IMR-90 (cell line): ENCODE data around the gene PROM2. TPM values are rescaled to one million over a fixed set of nuclear protein-coding genes. Genes with fewer than 3 reads are reported as not detected.

Experiments used
- ATAC-seq: fragments of 200-7000 bp; cut with Tn5 transposase; 2 replicates; pipeline ENCODE4 v1.9.1; 2020; ENCODE audit warnings: low read depth, mild to moderate bottlenecking, moderate library complexity
- BruUV-seq: library from RNA; stranded (reverse); fragments of 400-500 nt; replicated peaks from 2 replicates; lab custom pipeline; 2021; lab: Mats Ljungman, UMichigan
- CTCF ChIA-PET: fragments of 300-600 bp; formaldehyde crosslinking; extraction: SDS; loops from one replicate; lab custom pipeline; 2021; ENCODE audit warnings: antibody characterized with exemption; lab: Yijun Ruan, JAX
- POLR2A ChIA-PET: fragments of 300-600 bp; sonication (Branson Sonifier 250); formaldehyde crosslinking; loops from one replicate; lab custom pipeline; 2022; ENCODE audit warnings: antibody characterized with exemption; ENCODE audit not compliant: unreplicated experiment; lab: Charles Lee
- DNase-seq: peaks from one replicate; pipeline ENCODE4 v3.0.0; 2013
- H2AFZ ChIP-seq: replicated peaks from 2 replicates; pipeline ENCODE3; 2013; ENCODE audit warnings: low read length, mild to moderate bottlenecking; ENCODE audit not compliant: poor library complexity
- H2AK5ac ChIP-seq: 2 replicates; pipeline ENCODE4 v1.6.1; 2013; ENCODE audit warnings: low read depth, low read length, inconsistent platforms
- H2AK9ac ChIP-seq: replicated peaks from 2 replicates; pipeline ENCODE3; 2013; ENCODE audit warnings: mild to moderate bottlenecking, low read depth, low read length, moderate library complexity; ENCODE audit not compliant: poor library complexity
- H2BK120ac ChIP-seq: 2 replicates; pipeline ENCODE4 v1.6.1; 2013; ENCODE audit warnings: low read depth, low read length, inconsistent platforms
- H2BK15ac ChIP-seq: 3 replicates; pipeline ENCODE4 v1.6.1; 2013; ENCODE audit warnings: low read depth, low read length, inconsistent platforms
- H2BK20ac ChIP-seq: 2 replicates; pipeline ENCODE4 v1.6.1; 2013; ENCODE audit warnings: low read depth, mild to moderate bottlenecking, inconsistent platforms, low read length, moderate library complexity
- H2BK5ac ChIP-seq: 2 replicates; pipeline ENCODE4 v1.6.1; 2013; ENCODE audit warnings: mild to moderate bottlenecking, low read depth, low read length, inconsistent platforms; ENCODE audit not compliant: poor library complexity, severe bottlenecking
- H3K14ac ChIP-seq: replicated peaks from 2 replicates; pipeline ENCODE4 v1.6.1; 2013; ENCODE audit warnings: low read depth, low read length, inconsistent platforms
- H3K18ac ChIP-seq: 2 replicates; pipeline ENCODE4 v1.6.1; 2013; ENCODE audit warnings: low read depth, low read length, control low read depth
- H3K23ac ChIP-seq: 2 replicates; pipeline ENCODE4 v1.6.1; 2013; ENCODE audit warnings: low read depth, low read length, inconsistent platforms
- H3K27ac ChIP-seq: 2 replicates; pipeline ENCODE4 v1.5.1; 2013; ENCODE audit warnings: mild to moderate bottlenecking, control low read depth, low read length; ENCODE audit not compliant: insufficient read depth
- H3K27me3 ChIP-seq: 2 replicates; pipeline ENCODE4 v1.6.1; 2013; ENCODE audit warnings: low read length; ENCODE audit not compliant: control insufficient read depth, insufficient read depth
- H3K36me3 ChIP-seq: 2 replicates; pipeline ENCODE4 v1.6.1; 2013; ENCODE audit warnings: low read length, mixed read lengths; ENCODE audit not compliant: control insufficient read depth, insufficient read depth
- H3K4ac ChIP-seq: 2 replicates; pipeline ENCODE4 v1.6.1; 2013; ENCODE audit warnings: low read depth, low read length, inconsistent platforms
- H3K4me1 ChIP-seq: 2 replicates; pipeline ENCODE4 v1.6.1; 2013; ENCODE audit warnings: low read length, mixed read lengths; ENCODE audit not compliant: control insufficient read depth, insufficient read depth
- H3K4me2 ChIP-seq: 2 replicates; pipeline ENCODE4 v1.6.1; 2013; ENCODE audit warnings: low read depth, mild to moderate bottlenecking, control low read depth, low read length, moderate library complexity
- H3K4me3 ChIP-seq: 2 replicates; pipeline ENCODE4 v1.5.1; 2013; ENCODE audit warnings: low read depth, mild to moderate bottlenecking, control low read depth, low read length, moderate library complexity; ENCODE audit not compliant: insufficient read depth
- H3K56ac ChIP-seq: 2 replicates; pipeline ENCODE4 v1.6.1; 2013; ENCODE audit warnings: low read length, inconsistent platforms; ENCODE audit not compliant: insufficient read depth; ENCODE audit errors: extremely low read depth
- H3K79me1 ChIP-seq, 2 experiments: 2 replicates each; pipeline ENCODE4 v1.6.1; 2013; ENCODE audit warnings: low read length in 2 of 2, inconsistent platforms in 1 of 2, low read depth in 1 of 2
- H3K9ac ChIP-seq: 2 replicates; pipeline ENCODE4 v1.6.1; 2013; ENCODE audit warnings: low read depth, low read length, control low read depth
- H3K9me1 ChIP-seq: 2 replicates; pipeline ENCODE4 v1.6.1; 2013; ENCODE audit warnings: low read length, inconsistent platforms; ENCODE audit not compliant: insufficient read depth
- H3K9me3 ChIP-seq: 2 replicates; pipeline ENCODE4 v1.6.1; 2013; ENCODE audit warnings: low read length; ENCODE audit not compliant: control insufficient read depth, insufficient read depth
- H4K20me1 ChIP-seq: 2 replicates; pipeline ENCODE4 v1.6.1; 2013; ENCODE audit warnings: low read length, inconsistent platforms; ENCODE audit not compliant: insufficient read depth
- H4K5ac ChIP-seq: 2 replicates; pipeline ENCODE4 v1.6.1; 2013; ENCODE audit warnings: mild to moderate bottlenecking, low read depth, low read length, control low read depth
- H4K8ac ChIP-seq, 2 experiments: 2 replicates each; pipeline ENCODE4 v1.6.1; 2013; ENCODE audit warnings: low read depth in 2 of 2, low read length in 2 of 2, control low read depth in 1 of 2, inconsistent platforms in 1 of 2
- H4K91ac ChIP-seq: 2 replicates; pipeline ENCODE4 v1.6.1; 2013; ENCODE audit warnings: low read depth, low read length, inconsistent platforms; ENCODE audit not compliant: insufficient read depth
- BHLHE40 ChIP-seq: fragments of 150-350 bp; IDR thresholded peaks from 2 replicates; pipeline ENCODE4 v1.6.1; 2016; ENCODE audit warnings: mild to moderate bottlenecking, low read depth, low read length
- CEBPB ChIP-seq: IDR thresholded peaks from 2 replicates; pipeline ENCODE4 v1.6.1; 2012; ENCODE audit warnings: low read depth, low read length, improper control_type of control experiment
- CTCF ChIP-seq: conservative IDR thresholded peaks from 2 replicates; pipeline ENCODE4 v1.5.1; 2012; ENCODE audit warnings: mild to moderate bottlenecking, low read depth, low read length, improper control_type of control experiment
- ELK1 ChIP-seq: fragments of 150-350 bp; IDR thresholded peaks from 2 replicates; pipeline ENCODE4 v1.6.1; 2016; ENCODE audit warnings: low read depth, mild to moderate bottlenecking, low read length, moderate library complexity, borderline replicate concordance
- MAZ ChIP-seq: IDR thresholded peaks from 2 replicates; pipeline ENCODE4 v1.6.1; 2012; ENCODE audit warnings: low read depth, mild to moderate bottlenecking, low read length, improper control_type of control experiment, moderate library complexity, borderline replicate concordance
- MXI1 ChIP-seq: IDR thresholded peaks from 2 replicates; pipeline ENCODE4 v1.6.1; 2012; ENCODE audit warnings: low read depth, mild to moderate bottlenecking, low read length, moderate library complexity, borderline replicate concordance
- RAD21 ChIP-seq: IDR thresholded peaks from 2 replicates; pipeline ENCODE4 v1.6.1; 2012; ENCODE audit warnings: low read length, improper control_type of control experiment
- RCOR1 ChIP-seq: IDR thresholded peaks from 2 replicates; pipeline ENCODE4 v1.6.1; 2012; ENCODE audit warnings: mild to moderate bottlenecking, low read length, improper control_type of control experiment; ENCODE audit not compliant: insufficient replicate concordance
- SMC3 ChIP-seq: fragments of 150-350 bp; IDR thresholded peaks from 2 replicates; pipeline ENCODE4 v1.6.1; 2016; ENCODE audit warnings: low read depth, mild to moderate bottlenecking, antibody characterized with exemption, low read length, moderate library complexity
- WGBS, 2 experiments: methylation state at CpG; one replicate each; pipeline versions ENCODE4 v1.1.5 to v1.1.7; 2013; ENCODE audit warnings: missing lambda C conversion rate in 2 of 2; ENCODE audit not compliant: insufficient read length in 1 of 2; ENCODE audit errors: extremely low coverage in 2 of 2; 5-methylcytosine and 5-hydroxymethylcytosine counted together
- dilution Hi-C: fragments of 300-500 bp; cut with HindIII; formaldehyde crosslinking; loops from one replicate; pipeline ENCODE4 v1.14.3; 2018; ENCODE audit warnings: low sequenced_read_pairs; ENCODE audit not compliant: unreplicated experiment
- in situ Hi-C: fragments of 300-500 bp; cut with MboI; formaldehyde crosslinking; loops from 3 replicates; pipeline ENCODE4 v1.14.3; 2019; ENCODE audit warnings: low sequenced_read_pairs, inconsistent platforms, mixed read lengths
- intact Hi-C: fragments of 100-400 bp; cut with micrococcal nuclease; formaldehyde crosslinking; loops from 2 replicates; pipeline ENCODE4 v1.10.0; 2022
- polyA plus RNA-seq, 3 experiments: library from polyadenylated mRNA; depleted of rRNA; stranded (reverse); fragments of >200 nt; gene quantifications; 2 replicates each; pipeline ENCODE4 v1.2.3, GENCODE V29; 2012; ENCODE audit warnings: low replicate concordance in 1 of 3
- total RNA-seq: library from RNA; depleted of rRNA; stranded (reverse); fragments of >200 nt; gene quantifications from 2 replicates; pipeline ENCODE4 v1.2.3, GENCODE V29; 2012

Gene PROM2
- total and polyA plus RNA-seq, 2 of the 4 experiments (the other 2 are of a cell fraction): 0.26 TPM; not detected in 1

- H2BK5ac ChIP-seq: no peak overlapping the region
- in situ Hi-C loops (no loop called here), intact Hi-C loops (no loop called here), dilution Hi-C loops (no loop called here)
- H3K9me3 ChIP-seq: no peaks in the 10 kb centered on the region
- BruUV-seq: no TSS peak
- no peaks in the 10 kb centered on the region for H3K36me3 ChIP-seq
- no peak overlapping the region for H4K91ac ChIP-seq
- H3K27ac ChIP-seq: no peak overlapping the region
- H3K14ac ChIP-seq: no peak overlapping the region
- H3K9me1 ChIP-seq: no peaks in the 10 kb centered on the region
- ATAC-seq (no peak), DNase-seq (no peak)
- H4K8ac ChIP-seq: no peak overlapping the region
- TF ChIP-seq CTCF: no peak
- TF ChIP-seq ELK1: no peak
- no peak for TF ChIP-seq MAZ
- TF ChIP-seq RAD21: no peak
- TF ChIP-seq CEBPB: no peak
- TF ChIP-seq BHLHE40: no peak
- no peak for TF ChIP-seq MXI1
- TF ChIP-seq RCOR1: no peak
- TF ChIP-seq SMC3: no peak
- no peak overlapping the region for H2BK15ac ChIP-seq
- H3K56ac ChIP-seq: no peak overlapping the region; the same call in 1 of the 2 replicates
- H3K27me3 ChIP-seq: peaks cover 3% of the 10 kb centered on the region; the same call in 1 of the 2 replicates
- no peak overlapping the region for H3K4ac ChIP-seq
- no peak overlapping the region for H2BK20ac ChIP-seq
- no peak overlapping the region for H3K4me2 ChIP-seq
- H3K4me1 ChIP-seq: peaks cover 9% of the 10 kb centered on the region; the same call in 1 of the 2 replicates
- H3K4me3 ChIP-seq: no peak overlapping the region
- CTCF ChIA-PET: no interaction called here
- no peak overlapping the region for H2AK9ac ChIP-seq
- no peaks in the 10 kb centered on the region for H4K20me1 ChIP-seq
- H2BK120ac ChIP-seq: no peak overlapping the region
- no peak overlapping the region for H3K18ac ChIP-seq
- 82% methylated on average over 6 of the region's 23 CpGs; no CpG with 5 or more reads in 1 of the 2 experiments for WGBS, 2 experiments
- no peak overlapping the region for H4K5ac ChIP-seq
- no peak overlapping the region for H2AFZ ChIP-seq
- H3K79me1 ChIP-seq: no peaks in the 10 kb centered on the region
- no peak overlapping the region for H2AK5ac ChIP-seq
- no peak overlapping the region for H3K23ac ChIP-seq
- H3K9ac ChIP-seq: no peak overlapping the region
- POLR2A ChIA-PET: no interaction called here
These were observed 45.5 kb downstream of the PROM2 start for GRCh38 chr2:95319481-95320343.
